ENCODE data around the gene FNBP1.

DNA sequence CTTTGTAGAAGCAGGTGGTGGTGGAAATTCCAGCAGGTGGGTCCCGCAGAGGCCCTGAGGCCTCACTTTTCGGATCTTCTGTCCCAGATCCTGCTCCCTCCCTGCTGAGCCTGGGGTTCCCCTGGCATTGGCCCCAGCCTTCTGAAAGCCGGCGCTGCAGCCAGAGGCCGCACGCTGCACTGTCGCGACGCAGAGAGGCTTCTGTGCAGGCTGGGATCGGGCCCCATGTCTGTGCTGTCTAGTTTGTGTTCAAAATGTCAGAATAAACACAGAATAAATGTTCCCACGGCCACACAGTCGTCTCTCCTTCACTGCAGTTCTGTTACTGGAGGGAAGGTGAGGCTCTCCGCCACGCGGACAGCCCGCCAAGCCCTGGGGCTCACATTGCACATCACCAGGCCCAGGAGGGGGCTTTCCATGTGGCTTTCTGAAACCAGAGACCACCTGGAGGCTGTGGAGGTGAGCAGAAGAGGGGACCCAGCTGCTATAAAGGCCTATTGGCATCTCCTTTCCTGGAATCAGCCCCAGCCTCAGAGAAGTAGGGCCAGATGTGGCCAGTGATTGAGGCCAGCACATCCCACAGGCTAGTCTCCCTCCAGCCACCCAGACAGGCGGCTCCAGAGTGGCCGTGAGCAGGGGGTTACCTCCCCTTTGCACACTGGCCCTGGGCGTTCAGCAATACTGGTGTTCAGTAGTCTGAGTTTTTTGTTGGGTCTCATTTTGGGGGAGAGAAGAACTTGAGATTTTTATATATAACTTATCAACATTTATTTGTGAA, 161.3 kb downstream of the FNBP1 start:
- TF ChIP-seq, protein P1, sequence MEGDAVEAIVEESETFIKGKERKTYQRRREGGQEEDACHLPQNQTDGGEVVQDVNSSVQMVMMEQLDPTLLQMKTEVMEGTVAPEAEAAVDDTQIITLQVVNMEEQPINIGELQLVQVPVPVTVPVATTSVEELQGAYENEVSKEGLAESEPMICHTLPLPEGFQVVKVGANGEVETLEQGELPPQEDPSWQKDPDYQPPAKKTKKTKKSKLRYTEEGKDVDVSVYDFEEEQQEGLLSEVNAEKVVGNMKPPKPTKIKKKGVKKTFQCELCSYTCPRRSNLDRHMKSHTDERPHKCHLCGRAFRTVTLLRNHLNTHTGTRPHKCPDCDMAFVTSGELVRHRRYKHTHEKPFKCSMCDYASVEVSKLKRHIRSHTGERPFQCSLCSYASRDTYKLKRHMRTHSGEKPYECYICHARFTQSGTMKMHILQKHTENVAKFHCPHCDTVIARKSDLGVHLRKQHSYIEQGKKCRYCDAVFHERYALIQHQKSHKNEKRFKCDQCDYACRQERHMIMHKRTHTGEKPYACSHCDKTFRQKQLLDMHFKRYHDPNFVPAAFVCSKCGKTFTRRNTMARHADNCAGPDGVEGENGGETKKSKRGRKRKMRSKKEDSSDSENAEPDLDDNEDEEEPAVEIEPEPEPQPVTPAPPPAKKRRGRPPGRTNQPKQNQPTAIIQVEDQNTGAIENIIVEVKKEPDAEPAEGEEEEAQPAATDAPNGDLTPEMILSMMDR (IDR thresholded peaks at IDR 0.05) = no peak
- TF ChIP-seq POLR2A (IDR thresholded peaks at IDR 0.05) = no peak

Measured in lower leg skin (tissue), 3 donors.